Posterior cingulate gyrus (tissue), 11 donors: ENCODE data around the gene TFB2M.
"Not testable (repeated sequence)": the region's sequence is repeated elsewhere in the genome, so short reads cannot be mapped to it uniquely, and the experiment has no call there.

Source experiments
- DNase-seq, 10 donors: peaks; one replicate each; pipeline versions ENCODE4 v3.0.0 to v3.0.0-alpha.2; 2020 to 2021; ENCODE audit warnings: mixed read lengths in 3 of 10
- intact Hi-C: fragments of 100-400 bp; cut with DNase I; formaldehyde crosslinking; loops from one replicate; pipeline ENCODE4 v1.15.1; 2023

TFB2M gene, protein sequence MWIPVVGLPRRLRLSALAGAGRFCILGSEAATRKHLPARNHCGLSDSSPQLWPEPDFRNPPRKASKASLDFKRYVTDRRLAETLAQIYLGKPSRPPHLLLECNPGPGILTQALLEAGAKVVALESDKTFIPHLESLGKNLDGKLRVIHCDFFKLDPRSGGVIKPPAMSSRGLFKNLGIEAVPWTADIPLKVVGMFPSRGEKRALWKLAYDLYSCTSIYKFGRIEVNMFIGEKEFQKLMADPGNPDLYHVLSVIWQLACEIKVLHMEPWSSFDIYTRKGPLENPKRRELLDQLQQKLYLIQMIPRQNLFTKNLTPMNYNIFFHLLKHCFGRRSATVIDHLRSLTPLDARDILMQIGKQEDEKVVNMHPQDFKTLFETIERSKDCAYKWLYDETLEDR

DNA sequence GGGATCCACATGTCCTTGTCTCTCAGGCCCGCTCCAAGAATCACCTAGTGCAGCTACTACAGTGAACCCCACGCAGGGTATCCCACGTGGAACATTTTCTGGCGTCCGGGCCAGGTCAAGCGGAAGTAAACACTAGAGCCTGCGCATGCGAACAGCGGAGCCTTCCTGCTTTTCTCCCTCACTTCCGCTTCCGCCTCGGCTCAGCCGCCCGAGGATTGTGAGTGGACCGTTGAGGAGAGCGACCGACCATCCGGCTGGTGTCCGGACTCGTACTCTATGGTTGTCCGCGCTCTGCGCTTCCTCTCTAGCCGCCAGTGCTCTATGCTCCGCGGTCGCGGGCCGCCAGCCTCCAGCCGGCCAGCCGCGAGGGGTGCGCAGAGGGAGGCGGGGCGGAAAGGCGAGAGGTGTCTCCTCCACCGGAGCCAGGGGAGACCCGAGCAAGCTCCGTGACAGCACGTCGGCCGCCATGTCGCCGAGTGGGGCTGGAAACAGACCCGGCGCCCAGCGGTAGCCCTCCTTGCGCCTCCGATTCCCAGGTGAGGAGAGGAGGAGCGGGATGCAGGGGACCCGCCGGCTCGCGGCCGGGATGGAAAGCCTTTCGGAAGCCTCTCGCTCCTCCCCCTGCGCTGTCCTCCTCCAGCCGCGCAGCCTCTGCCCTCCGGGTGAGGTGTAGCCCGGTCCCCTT lies at the start of gene TFB2M, which contains the start of gene CNST:
TFB2M (minus strand) TSS at position 134 of the 685 bp plus-strand sequence; CDS start at position 11, 123 bp downstream.
CNST (plus strand) TSS at position 329 of the 685 bp plus-strand sequence. CDS start 25,107 bp downstream, outside the sequence.
- peak; percentile 95 to 99 (median 96) for DNase-seq
- intact Hi-C loops: loop anchor here (5.0 to 10.0 kb wide), 4 partner anchors 59 to 1701 kb away; partner anchors contain the start of genes HNRNPU, SCCPDH and SMYD3

DNA sequence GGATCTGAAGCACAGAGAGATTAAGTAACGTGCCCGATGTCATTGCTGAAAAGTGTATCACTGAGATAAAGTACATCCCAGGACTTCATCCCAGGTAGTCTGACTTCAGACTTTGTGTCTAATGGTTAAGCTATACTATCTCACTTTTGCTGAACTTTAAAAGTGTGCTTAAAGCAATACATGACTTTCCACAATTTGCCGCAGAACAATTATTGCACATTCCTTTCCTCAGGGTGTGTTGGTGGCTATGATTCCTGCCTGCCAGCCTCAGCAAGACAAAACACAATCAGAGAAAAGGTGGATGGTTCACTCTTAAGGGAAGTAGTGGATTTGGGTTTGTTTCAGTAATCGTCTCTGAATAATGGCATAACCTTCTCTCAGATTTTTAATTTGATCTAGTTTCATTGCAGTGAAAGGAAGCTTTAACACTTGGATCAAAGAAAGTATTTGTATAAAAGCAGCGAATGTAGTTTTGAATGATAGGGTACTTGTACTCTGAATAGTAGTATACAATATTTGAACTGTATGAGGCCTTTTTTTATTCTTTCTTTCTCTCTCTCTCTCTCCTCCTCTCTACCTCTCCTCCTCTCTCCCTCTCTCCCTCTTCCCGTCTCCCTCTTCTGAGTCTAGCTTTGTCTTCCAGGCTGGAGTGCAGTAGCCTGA lies 47.2 kb upstream of the TFB2M start:
- intact Hi-C loops: no loop called here
- DNase-seq: no peak

DNA sequence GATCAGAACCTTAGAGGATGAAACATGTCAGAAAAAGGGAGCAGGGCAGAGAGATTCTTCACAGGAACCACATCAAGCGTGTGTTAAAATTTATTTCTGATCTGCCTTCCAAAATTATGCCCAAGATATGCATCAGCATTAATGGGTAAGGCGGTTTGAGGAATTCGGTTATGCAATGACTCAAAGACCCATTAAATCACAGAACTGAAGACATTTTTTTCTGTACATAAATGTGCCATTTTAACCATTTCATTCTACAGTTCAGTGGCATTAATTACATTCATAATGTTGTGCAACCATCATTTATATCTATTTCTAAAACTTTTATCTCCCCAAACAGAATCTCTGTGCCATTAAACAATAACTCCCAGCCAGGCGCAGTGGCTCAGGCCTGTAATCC lies 43.6 kb upstream of the TFB2M start:
- intact Hi-C loops: no loop called here
- DNase-seq: no peak

DNA sequence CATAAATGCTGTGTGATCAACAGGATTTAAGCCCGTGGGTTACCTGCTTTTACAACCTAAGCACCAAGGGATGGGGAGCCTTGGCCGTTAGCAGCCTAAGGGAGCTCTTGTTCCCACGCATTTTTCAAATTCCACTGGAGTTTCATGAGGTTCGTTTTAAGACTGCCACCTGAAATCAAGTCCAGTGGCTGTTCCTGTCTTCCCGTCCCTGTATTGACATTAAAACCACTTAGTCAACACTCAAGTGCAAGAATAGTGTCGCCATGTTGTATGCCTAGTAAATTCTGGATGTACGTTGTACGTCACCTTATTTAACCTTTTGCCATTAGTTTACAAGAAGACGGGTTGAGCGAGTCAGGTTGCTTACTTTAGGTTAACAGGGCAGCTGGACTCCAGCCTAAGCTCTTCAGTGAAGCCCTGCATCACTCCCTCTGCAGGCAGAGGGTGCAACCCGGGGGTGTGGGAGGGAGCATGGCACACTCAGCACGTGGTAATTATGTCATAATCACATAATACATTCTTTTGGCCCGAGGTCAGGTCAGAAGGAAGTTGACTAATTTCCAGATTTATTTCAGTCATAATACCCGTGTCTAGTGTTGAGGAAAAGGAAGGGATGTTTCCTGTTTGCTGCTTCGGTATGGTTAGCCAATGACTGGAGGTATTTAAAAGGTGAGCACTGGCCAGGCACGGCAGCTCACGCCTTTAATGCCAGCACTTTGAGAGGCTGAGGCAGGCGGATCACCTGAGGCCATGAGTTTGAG lies 42.7 kb upstream of the TFB2M start:
- no peak for DNase-seq
- intact Hi-C loops: no loop called here

DNA sequence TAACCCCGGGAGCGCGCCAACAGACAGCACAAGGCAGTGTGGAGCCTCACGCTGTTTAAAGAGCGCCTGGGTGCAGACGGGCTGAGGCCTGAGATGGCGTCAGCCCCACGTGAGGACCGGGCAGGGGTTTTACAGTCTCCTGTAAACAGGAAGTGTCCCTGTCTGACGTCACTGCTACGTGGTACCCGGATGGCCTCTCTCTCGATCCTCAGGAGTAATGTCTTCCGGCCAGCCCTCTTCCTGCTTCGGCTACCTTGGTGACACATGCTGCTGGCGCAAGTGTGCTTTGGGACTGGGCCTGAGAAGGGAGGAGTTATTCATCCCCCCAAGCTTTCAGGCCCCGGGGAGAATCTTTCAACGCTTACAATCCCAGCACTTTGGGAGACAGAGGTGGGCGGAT lies 41.4 kb upstream of the TFB2M start:
- DNase-seq: peak in 1 of 10 donors; percentile 21
- intact Hi-C loops: no loop called here

DNA sequence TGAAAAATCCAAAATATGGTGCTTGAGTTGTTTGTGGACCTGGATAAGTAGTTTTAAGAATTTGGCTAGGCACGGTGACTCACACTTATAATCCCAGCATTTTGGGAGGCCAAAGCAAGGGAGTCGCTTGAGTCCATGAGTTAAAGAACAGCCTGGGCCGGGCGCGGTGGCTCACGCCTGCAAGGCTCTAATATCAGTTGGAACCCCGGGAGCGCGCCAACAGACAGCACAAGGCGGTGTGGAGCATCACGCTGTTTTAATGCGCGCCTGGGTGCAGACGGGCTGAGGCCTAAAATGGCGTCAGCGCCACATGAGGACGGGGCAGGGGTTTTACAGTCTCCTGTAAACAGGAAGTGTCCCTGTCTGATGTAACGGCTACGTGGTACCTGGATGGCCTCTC lies 39.2 kb upstream of the TFB2M start:
- peak in 1 of 10 donors; percentile 35 for DNase-seq
- intact Hi-C loops: not testable (repeated sequence)

DNA sequence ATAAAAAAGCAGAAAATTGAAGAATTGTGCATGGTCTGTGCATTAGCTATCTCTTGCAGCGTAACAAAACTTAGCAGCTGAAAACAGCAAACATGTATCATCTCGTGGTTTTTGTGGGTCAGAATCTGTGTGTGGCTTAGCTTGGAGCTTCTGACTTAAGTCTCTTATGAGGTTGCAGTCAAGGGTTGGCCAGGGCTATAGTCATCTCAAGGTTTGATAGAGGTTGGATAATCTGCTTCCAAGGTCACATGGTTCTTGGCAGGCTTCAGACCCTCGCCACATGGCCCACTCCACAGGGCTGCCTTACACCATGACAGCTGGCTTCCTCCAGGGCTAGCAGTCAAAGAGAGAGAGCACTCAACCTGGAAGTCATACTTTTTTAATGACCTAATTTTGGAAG lies 36.1 kb upstream of the TFB2M start:
- intact Hi-C loops: no loop called here
- no peak for DNase-seq

DNA sequence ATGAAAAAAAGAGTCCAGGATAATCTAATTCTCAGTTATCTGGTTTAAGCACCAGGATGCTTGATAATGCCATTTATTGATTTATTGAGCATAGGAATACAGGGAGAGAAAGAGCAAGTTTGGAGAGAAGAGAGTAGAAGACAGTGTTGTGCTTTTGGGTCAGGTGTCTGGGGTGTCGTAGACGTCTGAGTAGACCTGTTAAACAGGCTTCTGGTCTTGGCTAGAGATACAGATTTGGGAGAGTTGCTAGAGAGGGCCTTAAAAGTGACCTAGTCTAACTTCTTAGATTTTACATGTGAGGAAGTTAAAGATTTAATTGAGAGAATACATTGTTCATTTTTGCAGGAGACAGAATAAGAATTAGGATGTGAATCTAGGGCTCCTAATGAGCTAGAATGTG lies 34.5 kb upstream of the TFB2M start:
- no peak for DNase-seq
- intact Hi-C loops: no loop called here

DNA sequence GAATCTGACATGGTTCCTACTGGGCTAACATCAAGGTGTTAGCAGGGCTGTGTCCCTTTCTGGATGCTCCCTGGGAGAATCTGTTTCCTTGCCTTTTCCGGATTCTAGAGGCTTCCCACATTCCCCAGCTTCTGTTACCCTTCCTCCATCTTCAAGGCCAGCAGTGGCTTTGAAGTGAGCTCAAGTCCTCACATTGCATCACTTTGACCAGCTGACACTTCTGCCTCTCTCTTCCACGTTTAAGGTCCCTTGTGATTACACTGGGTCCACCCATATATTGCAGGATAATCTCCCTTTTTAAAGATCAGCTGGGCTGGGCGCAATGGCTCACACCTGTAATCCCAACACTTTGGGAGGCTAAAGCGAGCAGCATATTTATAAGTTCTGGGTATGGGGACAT lies 33.3 kb upstream of the TFB2M start:
- intact Hi-C loops: no loop called here
- DNase-seq: no peak

DNA sequence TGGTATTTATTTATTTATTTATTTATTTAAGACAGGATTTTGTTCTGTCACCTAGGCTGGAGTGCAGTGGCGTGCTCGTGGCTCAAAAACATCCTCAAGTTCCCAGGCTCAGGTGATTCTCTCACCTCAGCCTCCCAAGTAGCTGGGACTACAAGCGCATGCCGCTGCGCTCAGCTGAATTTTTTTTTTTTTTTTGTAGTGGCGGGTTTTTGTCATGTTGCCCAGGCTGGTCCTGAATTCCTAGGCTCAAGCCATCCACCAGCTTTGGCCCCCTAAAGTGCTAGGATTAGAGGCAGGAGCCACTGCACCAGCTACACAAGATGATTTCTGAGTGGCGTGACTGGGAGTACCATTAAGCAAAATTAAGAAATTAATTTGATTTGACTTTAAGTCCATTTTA lies 31.9 kb upstream of the TFB2M start:
- DNase-seq: no peak
- intact Hi-C loops: no loop called here

DNA sequence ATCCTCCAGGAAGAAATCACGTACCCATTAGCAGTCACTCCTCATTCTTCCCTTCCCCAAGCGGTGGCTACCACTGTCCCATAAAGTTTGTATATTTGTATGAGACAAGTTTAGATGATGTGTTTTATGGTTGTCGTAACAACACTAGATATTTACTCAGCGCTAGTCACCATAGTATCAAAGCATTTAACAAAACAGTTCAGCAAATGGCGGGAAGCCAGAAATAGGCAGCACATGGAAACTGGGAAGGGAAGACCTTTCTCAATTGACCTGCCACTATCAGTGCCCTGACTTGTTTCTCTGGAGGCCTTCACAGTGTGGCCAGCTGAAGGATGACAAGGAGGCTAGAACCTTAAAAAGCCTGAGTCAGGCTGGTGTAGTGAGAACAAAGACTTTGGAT lies 31.3 kb upstream of the TFB2M start:
- no peak for DNase-seq
- intact Hi-C loops: no loop called here

DNA sequence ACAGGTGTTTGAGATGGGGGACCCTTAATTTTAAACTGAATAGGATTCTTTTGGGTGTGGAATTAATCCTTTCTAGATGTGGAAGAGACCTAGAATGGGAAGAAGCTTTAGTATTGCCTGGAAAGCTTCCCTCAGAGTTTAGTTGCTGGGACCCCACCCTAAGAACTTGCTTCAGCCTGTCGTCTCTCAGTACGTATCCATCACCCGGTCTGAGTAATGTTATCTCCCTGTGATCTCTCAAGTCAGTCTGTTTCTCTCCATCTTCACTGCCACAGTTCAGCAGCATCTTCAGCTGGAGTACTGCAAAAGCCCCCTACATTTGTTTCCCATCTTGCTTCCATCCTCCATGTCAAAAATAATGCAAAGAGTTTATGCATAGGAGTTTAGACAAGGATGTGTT lies 29.1 kb upstream of the TFB2M start:
- DNase-seq: no peak
- intact Hi-C loops: no loop called here

DNA sequence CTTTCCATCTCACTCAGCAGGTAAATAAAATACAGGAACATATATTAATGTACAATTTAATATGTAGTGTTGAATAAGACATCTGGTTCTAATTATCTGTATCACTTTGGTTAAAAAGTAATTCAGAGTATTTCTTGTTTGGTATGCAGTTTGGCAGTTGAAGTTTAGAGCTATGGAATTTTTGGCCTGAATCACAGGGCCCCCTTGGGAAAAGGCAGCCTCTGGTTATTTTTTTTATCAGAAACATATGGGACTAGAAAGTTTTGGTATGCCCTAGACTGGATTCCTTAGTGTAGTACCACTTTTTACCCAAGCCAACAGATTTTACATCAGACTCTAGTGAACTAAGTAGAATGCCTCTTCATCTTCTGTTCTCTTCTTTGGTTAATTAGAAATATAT lies 26.6 kb upstream of the TFB2M start:
- intact Hi-C loops: no loop called here

DNA sequence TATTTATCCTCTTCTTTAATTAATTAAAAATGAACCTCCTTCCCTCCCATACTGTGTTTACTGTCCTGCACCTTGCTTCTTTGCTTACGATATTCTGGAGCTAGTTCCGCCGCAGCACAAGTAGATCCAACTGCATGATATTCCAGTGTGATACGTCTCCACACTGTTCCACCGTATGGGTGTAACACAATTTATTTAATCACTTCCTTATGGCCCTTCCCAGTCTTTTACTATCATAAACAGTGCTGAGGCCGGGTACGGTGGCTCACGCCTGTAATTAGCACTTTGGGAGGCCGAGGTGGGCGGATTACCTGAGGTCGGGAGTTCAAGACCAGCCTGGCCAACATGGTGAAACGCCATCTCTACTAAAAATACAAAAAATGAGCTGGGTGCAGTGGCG lies 25.9 kb upstream of the TFB2M start:
- no peak for DNase-seq
- intact Hi-C loops: no loop called here

More for the DNA sequence above, 26.6 kb upstream of the TFB2M start:
- no peak for DNase-seq

DNA sequence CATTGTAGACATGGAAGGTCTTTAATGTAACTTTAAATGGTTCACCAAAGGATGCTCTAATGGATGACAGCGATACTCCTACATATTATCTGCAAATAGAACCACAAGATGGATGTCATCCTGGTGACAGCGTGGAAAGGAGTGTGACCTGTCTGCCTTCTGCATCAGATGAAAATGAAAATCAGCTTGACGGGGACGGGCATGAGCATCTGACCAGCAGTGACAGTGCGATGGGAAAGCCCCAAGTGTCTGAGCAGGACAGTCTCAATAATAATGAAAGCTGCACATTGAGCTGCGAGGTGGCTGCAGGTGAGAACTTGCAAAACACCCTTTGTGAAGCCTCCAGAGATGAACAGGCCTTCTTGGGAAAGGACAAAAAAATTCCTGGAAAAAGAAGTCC lies 25.4 kb upstream of the TFB2M start:
- DNase-seq: no peak
- intact Hi-C loops: no loop called here

DNA sequence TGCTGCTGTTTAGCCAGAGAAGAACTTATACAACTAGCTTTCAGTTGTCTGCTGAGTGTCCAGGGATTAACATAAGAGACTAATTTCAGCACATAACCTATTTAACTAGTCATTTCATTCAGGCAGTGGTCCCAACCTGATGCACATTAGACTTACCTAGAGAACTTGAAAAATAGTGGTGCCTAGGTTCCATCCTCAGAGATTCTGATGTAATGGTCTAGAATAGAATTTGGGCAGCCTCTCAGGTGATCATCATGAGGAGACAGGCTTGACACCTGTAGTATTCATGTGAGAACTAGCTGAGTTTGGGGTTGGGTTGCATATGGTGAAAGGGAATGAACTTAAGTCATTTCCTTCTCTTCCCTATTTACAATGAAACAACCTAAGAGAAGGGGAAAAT lies 25.0 kb upstream of the TFB2M start:
- no peak for DNase-seq
- intact Hi-C loops: no loop called here

DNA sequence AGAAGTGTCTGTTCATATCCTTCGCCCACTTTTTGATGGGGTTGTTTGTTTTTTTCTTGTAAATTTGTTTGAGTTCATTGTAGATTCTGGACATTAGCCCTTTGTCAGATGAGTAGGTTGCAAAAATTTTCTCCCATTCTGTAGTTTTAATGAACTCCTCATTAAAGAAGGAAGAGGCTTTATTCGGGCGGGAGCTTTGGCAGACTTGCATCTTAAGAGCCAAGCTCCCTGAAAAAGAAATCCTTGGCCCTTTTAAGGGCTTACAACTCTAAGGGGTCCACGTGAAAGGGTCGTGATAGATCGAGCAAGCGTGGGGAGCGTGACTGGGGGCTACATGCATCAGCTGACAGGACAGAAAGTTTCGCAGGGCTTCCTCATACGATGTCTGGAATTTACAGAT lies 23.9 kb upstream of the TFB2M start:
- DNase-seq, intact Hi-C loops: not testable (repeated sequence)

DNA sequence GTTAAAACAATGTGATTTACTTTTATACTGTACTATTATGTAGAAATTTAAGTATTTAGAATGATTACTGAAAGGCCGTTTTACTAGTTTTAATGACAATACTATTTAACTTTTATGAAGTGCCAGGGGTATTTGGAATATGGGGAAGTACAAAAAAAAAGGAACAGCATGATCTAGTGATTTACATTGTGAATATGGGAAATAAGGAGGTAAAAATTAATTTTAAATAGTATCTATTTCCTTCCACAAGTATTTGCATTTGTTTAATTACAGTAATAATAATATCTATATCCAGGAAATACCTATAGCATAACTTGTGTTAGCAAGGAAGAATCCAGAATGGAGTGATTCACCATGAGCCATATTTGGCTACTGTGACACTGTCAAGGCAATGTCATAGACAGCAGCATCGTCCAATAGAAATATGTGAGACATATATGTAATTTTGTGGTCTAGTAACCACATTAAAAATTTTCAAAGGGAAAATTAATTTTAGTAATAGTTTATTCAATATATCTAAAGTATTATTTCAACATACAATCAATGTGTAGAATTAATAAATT lies 22.2 kb upstream of the TFB2M start:
- DNase-seq: no peak
- intact Hi-C loops: no loop called here

DNA sequence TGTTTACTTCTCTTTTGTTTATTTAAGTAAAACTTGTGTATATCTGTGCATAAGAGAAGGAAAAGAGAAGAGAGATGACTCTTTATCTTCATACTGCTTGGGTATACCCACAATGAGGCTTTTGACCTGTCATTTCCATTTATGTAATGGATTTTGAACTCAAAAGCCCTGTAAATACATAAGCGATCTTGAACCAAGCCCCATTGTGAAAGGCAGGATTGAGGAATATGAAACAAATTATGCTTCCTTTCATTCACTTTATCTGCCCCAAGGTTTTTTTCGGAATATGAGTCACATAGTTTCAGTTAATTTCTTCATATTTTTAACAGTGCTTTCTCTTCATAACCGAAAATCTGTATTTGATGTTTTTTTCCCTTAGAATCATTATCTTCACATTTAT lies 21.5 kb upstream of the TFB2M start:
- intact Hi-C loops: no loop called here

DNA sequence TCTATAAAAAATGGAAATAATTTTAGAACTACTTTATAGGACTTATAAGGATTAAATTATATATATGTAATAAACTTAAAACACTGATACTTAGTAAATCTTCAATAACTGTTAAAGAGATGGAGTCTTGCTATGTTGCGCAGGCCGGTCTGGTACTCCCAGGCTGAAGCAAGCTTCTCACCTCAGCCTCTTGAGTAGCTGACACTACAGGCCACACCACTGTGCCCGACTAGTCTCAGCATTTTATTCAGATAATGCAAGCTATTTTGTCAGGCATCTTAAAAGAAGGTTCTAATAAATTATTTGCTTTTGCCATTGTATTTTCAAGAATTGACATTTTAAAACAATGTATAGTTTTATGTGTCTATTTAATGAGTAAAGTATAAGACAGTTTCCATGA lies 21.0 kb upstream of the TFB2M start:
- intact Hi-C loops: no loop called here
- no peak for DNase-seq

More for the DNA sequence above, 21.5 kb upstream of the TFB2M start:
- DNase-seq: no peak
